Left renal cortex interstitium (tissue), 4 donors: ENCODE results near the gene POU3F1. TPM values are rescaled to one million over a fixed set of nuclear protein-coding genes. Genes with fewer than 3 reads are reported as not detected.

Experiments
- DNase-seq, 4 donors: peaks; one replicate each; pipeline ENCODE4 v3.0.0-alpha.2; 2013; ENCODE audit warnings: low read depth in 4 of 4, low spot score in 2 of 4, missing footprints in 1 of 4
- polyA plus RNA-seq, 4 donors: library from polyadenylated mRNA; unstranded; fragments of 120-200 nt; gene quantifications; one replicate each; pipeline ENCODE4 v1.2.1, GENCODE V29; 2013; ENCODE audit not compliant: insufficient read length in 4 of 4

The POU3F1 gene
- polyA plus RNA-seq, 4 donors = 0.79 to 2.2 (median 0.96) TPM

GRCh38 chr1:38074302-38074677 is 27.7 kb upstream of the POU3F1 start:
- DNase-seq = no peak

- no peak for DNase-seq
These were observed 27.1 kb upstream of the POU3F1 start for GRCh38 chr1:38073534-38074301.

GRCh38 chr1:38072858-38073257 is 26.3 kb upstream of the POU3F1 start:
- DNase-seq = no peak

- no peak for DNase-seq
These were observed 25.0 kb upstream of the POU3F1 start for GRCh38 chr1:38071312-38072256.

GRCh38 chr1:38068980-38069340 is 22.4 kb upstream of the POU3F1 start:
- no peak for DNase-seq

- DNase-seq = no peak
These were observed 21.8 kb upstream of the POU3F1 start for GRCh38 chr1:38068220-38068979.

GRCh38 chr1:38064197-38064903 is 17.8 kb upstream of the POU3F1 start:
- DNase-seq = no peak

- no peak for DNase-seq
These were observed 17.0 kb upstream of the POU3F1 start for GRCh38 chr1:38063616-38064015.

GRCh38 chr1:38062361-38063288 is 16.0 kb upstream of the POU3F1 start:
- no peak for DNase-seq

GRCh38 chr1:38061883-38062328 is 15.3 kb upstream of the POU3F1 start:
- no peak for DNase-seq

- no peak for DNase-seq
These were observed 14.7 kb upstream of the POU3F1 start for GRCh38 chr1:38061290-38061689.

- DNase-seq = no peak
These were observed 13.9 kb upstream of the POU3F1 start for GRCh38 chr1:38060498-38060897.

GRCh38 chr1:38059635-38060250 is 13.2 kb upstream of the POU3F1 start:
- DNase-seq = no peak

GRCh38 chr1:38055965-38056364 is 9.4 kb upstream of the POU3F1 start:
- DNase-seq = no peak

- DNase-seq = no peak
These were observed 8.8 kb upstream of the POU3F1 start for GRCh38 chr1:38055398-38055797.

- no peak for DNase-seq
These were observed 7.0 kb upstream of the POU3F1 start for GRCh38 chr1:38053416-38054091.

GRCh38 chr1:38052750-38053415 is 6.3 kb upstream of the POU3F1 start:
- no peak for DNase-seq

- no peak for DNase-seq
These were observed 4.5 kb upstream of the POU3F1 start for GRCh38 chr1:38051079-38051543.
